Parathyroid adenoma (tissue), 2 donors: Measurements from ENCODE around the gene FAM219A.
"Not testable (repeated sequence)": the region's sequence is repeated elsewhere in the genome, so short reads cannot be mapped to it uniquely, and the experiment has no call there.

ENCODE experiments used
- H2AFZ ChIP-seq: fragments of 300-600 bp; sonication (generic); one replicate; pipeline ENCODE4 v1.7.0; 2017; ENCODE audit warnings: antibody characterized with exemption, mild to moderate bottlenecking
- H3K27ac ChIP-seq: fragments of 300-600 bp; sonication (generic); one replicate; pipeline ENCODE4 v1.7.0; 2017
- H3K27me3 ChIP-seq: fragments of 300-600 bp; sonication (generic); one replicate; pipeline ENCODE4 v1.7.0; 2017; ENCODE audit warnings: low read length; ENCODE audit not compliant: control insufficient read depth, insufficient read depth
- H3K36me3 ChIP-seq: fragments of 300-600 bp; sonication (generic); one replicate; pipeline ENCODE4 v1.7.0; 2017; ENCODE audit warnings: low read length; ENCODE audit not compliant: control insufficient read depth, insufficient read depth
- H3K4me1 ChIP-seq: fragments of 300-600 bp; sonication (generic); one replicate; pipeline ENCODE4 v1.7.0; 2017; ENCODE audit warnings: control low read depth
- H3K4me2 ChIP-seq: fragments of 300-600 bp; sonication (generic); one replicate; pipeline ENCODE4 v1.7.0; 2017; ENCODE audit warnings: low read length
- H3K4me3 ChIP-seq: fragments of 300-600 bp; sonication (generic); one replicate; pipeline ENCODE4 v1.7.0; 2017; ENCODE audit warnings: low read depth, low read length
- H3K79me2 ChIP-seq: fragments of 300-600 bp; sonication (generic); one replicate; pipeline ENCODE4 v1.7.0; 2017; ENCODE audit warnings: control low read depth
- H3K9ac ChIP-seq: fragments of 300-600 bp; sonication (generic); one replicate; pipeline ENCODE4 v1.7.0; 2017; ENCODE audit warnings: mild to moderate bottlenecking
- H3K9me3 ChIP-seq: fragments of 300-600 bp; sonication (generic); one replicate; pipeline ENCODE4 v1.7.0; 2017; ENCODE audit warnings: low read length; ENCODE audit not compliant: control insufficient read depth
- TF ChIP-seq, protein P1 (sequence below): fragments of 300-600 bp; sonication (generic); IDR thresholded peaks from one replicate; pipeline ENCODE4 v1.7.0; 2017; ENCODE audit warnings: antibody characterized with exemption, mild to moderate bottlenecking
- donor health status: primary hyperparathyroidism.

Gene FAM219A

DNA sequence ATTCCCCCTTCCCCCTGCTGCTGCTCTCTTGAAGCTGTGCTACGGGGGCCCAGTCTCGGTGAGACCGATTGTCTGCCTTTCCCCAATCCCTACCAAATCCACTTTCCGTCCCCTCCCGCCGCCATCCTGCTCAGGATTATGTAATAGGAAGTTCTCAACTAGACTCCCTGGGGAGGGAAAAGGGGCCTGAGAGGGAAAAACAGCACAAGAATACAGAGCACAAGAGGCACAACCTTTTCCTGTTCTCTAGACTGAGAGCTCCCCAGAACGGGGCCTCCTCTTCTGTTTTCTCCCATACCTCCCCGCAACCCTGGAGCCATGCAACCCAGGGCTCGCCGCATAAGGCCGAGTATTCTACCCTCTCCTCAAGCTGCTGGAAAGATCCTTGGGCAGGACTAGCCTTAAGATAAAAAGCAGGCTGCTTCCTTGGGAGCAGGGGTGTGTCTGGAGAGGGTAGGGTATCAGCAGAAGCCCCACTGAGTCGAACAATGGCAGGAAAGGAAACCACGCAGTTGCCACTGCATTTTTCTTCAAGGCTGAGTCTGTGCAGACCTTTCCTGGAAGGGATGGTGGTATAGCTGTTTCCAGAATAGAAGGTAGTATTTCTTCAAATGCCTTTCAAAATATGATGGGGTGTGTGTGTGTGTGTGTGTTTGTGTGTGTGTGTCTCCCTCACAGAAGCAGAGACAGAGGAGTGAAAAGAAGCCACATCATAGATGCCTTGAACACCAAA is 94.6 kb downstream of the FAM219A start:
- Histone ChIP-seq H3K4me2 (no peak overlapping the region), H3K27ac (peak overlapping the region; percentile 36), H3K9ac (no peak overlapping the region), H3K9me3 (no peaks in the 10 kb centered on the region), H3K79me2 (no peaks in the 10 kb centered on the region), H3K4me1 (no peaks in the 10 kb centered on the region), H3K36me3 (no peaks in the 10 kb centered on the region), H3K27me3 (no peaks in the 10 kb centered on the region), H3K4me3 (no peak overlapping the region), H2AFZ (no peak overlapping the region)
- TF ChIP-seq, protein P1, sequence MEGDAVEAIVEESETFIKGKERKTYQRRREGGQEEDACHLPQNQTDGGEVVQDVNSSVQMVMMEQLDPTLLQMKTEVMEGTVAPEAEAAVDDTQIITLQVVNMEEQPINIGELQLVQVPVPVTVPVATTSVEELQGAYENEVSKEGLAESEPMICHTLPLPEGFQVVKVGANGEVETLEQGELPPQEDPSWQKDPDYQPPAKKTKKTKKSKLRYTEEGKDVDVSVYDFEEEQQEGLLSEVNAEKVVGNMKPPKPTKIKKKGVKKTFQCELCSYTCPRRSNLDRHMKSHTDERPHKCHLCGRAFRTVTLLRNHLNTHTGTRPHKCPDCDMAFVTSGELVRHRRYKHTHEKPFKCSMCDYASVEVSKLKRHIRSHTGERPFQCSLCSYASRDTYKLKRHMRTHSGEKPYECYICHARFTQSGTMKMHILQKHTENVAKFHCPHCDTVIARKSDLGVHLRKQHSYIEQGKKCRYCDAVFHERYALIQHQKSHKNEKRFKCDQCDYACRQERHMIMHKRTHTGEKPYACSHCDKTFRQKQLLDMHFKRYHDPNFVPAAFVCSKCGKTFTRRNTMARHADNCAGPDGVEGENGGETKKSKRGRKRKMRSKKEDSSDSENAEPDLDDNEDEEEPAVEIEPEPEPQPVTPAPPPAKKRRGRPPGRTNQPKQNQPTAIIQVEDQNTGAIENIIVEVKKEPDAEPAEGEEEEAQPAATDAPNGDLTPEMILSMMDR = no peak

DNA sequence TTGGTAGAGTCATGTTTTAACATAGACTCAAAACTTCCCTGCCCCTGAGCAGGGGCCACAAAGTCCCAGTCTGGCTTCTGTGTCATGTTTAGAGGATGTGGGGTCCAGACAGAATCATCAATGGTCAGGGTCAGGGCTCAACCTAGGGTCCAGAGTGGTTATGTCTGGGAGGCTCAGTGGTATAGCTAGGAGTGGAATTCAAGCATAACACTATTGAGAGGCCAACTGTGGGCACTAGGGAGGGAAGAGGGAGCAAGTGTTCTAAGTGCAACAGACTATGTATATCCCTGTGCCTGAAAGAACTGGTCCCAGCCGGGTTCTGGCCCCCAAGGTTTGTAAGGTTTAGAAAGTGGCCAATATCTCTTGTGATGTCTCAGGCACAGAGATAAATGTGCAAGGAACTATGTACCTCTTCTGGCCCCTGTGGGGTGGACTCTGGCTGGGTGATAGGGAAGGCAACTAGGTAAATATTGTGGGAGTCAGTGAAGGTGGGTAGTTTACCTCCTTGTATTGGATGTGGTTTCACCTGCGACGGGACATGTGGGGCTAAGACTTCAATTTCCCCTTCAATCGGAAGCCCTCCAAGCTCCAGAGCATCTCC is 95.7 kb downstream of the FAM219A start:
- H3K27ac ChIP-seq = no peak overlapping the region
- no peaks in the 10 kb centered on the region for H3K27me3 ChIP-seq
- no peaks in the 10 kb centered on the region for H3K79me2 ChIP-seq
- H3K9ac ChIP-seq = no peak overlapping the region
- no peaks in the 10 kb centered on the region for H3K36me3 ChIP-seq
- H3K4me2 ChIP-seq = no peak overlapping the region
- no peak overlapping the region for H3K4me3 ChIP-seq
- TF ChIP-seq, protein P1 = no peak
- no peaks in the 10 kb centered on the region for H3K9me3 ChIP-seq
- H2AFZ ChIP-seq = no peak overlapping the region
- H3K4me1 ChIP-seq = no peaks in the 10 kb centered on the region

DNA sequence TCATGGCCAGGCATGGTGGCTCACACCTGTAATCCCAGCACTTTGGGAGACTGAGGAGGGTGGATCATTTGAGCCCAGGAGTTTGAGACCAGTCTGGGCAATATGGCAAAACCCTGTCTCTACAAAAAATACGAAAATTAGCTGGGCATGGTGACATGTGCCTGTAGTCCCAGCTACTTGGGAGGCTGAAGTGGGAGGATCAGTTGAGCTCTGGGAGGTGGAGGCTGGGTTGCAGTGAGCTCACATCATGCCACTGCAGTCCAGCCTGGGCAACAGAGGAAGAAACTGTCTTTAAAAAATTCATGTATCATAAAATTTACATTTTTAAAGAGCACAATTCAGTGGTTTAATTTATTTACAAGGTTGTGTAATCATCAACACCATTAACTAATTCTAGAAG is 105.4 kb downstream of the FAM219A start:
- H2AFZ ChIP-seq, H3K27me3 ChIP-seq, H3K79me2 ChIP-seq, H3K36me3 ChIP-seq, H3K4me2 ChIP-seq, H3K9me3 ChIP-seq, H3K4me1 ChIP-seq, H3K4me3 ChIP-seq, H3K9ac ChIP-seq, H3K27ac ChIP-seq: not testable (repeated sequence)

DNA sequence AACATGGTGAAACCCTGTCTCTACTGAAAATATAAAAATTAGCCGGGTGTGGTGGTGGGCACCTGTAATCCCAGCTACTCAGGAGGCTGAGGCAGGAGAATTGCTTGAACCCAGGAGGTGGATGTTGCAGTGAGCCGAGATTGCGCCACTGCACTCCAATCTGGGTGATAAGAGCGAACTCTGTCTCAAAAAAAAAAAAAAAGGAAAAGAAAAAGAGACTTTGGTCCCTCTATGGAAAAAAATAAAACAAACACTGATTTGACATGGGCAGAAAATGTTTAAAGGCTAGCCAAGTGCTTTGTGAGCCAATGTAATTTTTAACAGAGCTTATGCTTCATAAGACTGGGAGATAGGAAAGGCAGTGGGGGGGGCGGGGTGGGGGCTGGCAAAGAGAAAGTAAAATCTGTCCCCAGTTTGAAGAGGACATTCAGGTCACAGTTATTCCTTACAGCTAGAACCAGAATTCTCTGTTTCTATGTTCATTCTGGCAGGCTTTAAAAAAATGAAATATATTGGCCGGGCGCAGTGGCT is 106.2 kb downstream of the FAM219A start:
- not testable (repeated sequence) for H3K27ac ChIP-seq, H3K27me3 ChIP-seq, H3K9ac ChIP-seq, H3K36me3 ChIP-seq, H3K4me3 ChIP-seq, H2AFZ ChIP-seq, H3K79me2 ChIP-seq, H3K4me1 ChIP-seq, H3K4me2 ChIP-seq, H3K9me3 ChIP-seq

DNA sequence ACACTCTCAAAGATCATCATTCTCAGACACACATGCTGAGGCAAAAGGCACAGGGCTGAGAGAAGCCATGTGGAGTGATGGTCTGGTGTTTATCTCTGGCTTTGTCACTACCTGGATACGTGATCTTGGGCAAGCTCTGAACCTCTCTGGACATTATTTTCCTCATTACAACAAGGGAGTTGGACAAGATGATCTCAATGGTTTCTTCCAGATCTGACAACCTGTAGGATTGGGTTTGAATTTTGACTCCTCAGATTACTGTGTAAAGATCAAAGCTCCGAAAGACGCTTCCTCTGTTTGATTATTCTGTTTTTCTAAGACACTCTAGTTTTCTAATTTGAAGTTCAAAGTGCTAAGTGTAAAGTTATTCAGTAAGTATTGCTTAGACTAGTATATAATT is 109.0 kb downstream of the FAM219A start:
- no peaks in the 10 kb centered on the region for H3K27me3 ChIP-seq
- TF ChIP-seq, protein P1 = no peak
- no peaks in the 10 kb centered on the region for H3K4me1 ChIP-seq
- no peak overlapping the region for H2AFZ ChIP-seq
- no peaks in the 10 kb centered on the region for H3K9me3 ChIP-seq
- H3K36me3 ChIP-seq = no peaks in the 10 kb centered on the region
- H3K4me2 ChIP-seq = no peak overlapping the region
- H3K27ac ChIP-seq = no peak overlapping the region
- H3K79me2 ChIP-seq = no peaks in the 10 kb centered on the region
- H3K4me3 ChIP-seq = no peak overlapping the region
- no peak overlapping the region for H3K9ac ChIP-seq
